ENCODE data around the gene TPST1.

The TPST1 gene

GRCh38 chr7:66181845-66182244 lies 23.3 kb upstream of the TPST1 start:
- no peak overlapping the region for H3K27ac ChIP-seq
- TF ChIP-seq ZFX (IDR thresholded peaks at IDR 0.05): no peak
- TF ChIP-seq CTCF (conservative IDR thresholded peaks at IDR 0.05): no peak

GRCh38 chr7:66182920-66183319 lies 22.2 kb upstream of the TPST1 start:
- TF ChIP-seq ZFX (IDR thresholded peaks at IDR 0.05) (no peak), CTCF (conservative IDR thresholded peaks at IDR 0.05) (no peak)
- H3K27ac ChIP-seq: no peak overlapping the region

- no peak overlapping the region for H3K27ac ChIP-seq
- TF ChIP-seq CTCF (conservative IDR thresholded peaks at IDR 0.05) (no peak), ZFX (IDR thresholded peaks at IDR 0.05) (no peak)
Measured at GRCh38 chr7:66183700-66184099, 21.4 kb upstream of the TPST1 start.

GRCh38 chr7:66185680-66186187 lies 19.4 kb upstream of the TPST1 start:
- no peak for TF ChIP-seq CTCF (conservative IDR thresholded peaks at IDR 0.05)
- H3K27ac ChIP-seq: no peak overlapping the region

- TF ChIP-seq CTCF (conservative IDR thresholded peaks at IDR 0.05) (no peak), ZFX (IDR thresholded peaks at IDR 0.05) (no peak)
- no peak overlapping the region for H3K27ac ChIP-seq
Measured at GRCh38 chr7:66186991-66187390, 18.1 kb upstream of the TPST1 start.

GRCh38 chr7:66187905-66188304 lies 17.2 kb upstream of the TPST1 start:
- TF ChIP-seq ZFX (IDR thresholded peaks at IDR 0.05) (no peak), CTCF (conservative IDR thresholded peaks at IDR 0.05) (no peak)
- no peak overlapping the region for H3K27ac ChIP-seq

- no peak overlapping the region for H3K27ac ChIP-seq
- TF ChIP-seq CTCF (conservative IDR thresholded peaks at IDR 0.05): no peak
- no peak for TF ChIP-seq ZFX (IDR thresholded peaks at IDR 0.05)
Measured at GRCh38 chr7:66188645-66189044, 16.5 kb upstream of the TPST1 start.

All from C4-2B (cell line).